Stimulated activated CD4-positive, alpha-beta T cell treated with anti-CD3 and anti-CD28 coated beads, Interleukin-12 subunit alpha, Interleukin-12 subunit beta, amount 100 ng/mL, for 24 hours (primary cell): Measurements from ENCODE around the gene TADA1.
A peak's percentile ranks its signal among the peaks of the same experiment; 100 is the strongest.
"Not testable (repeated sequence)": the region's sequence is repeated elsewhere in the genome, so short reads cannot be mapped to it uniquely, and the experiment has no call there.

Experiments
- DNase-seq, 2 experiments: peaks; one replicate each; pipeline ENCODE4 v3.0.0-alpha.2; 2020; ENCODE audit warnings: low read depth in 2 of 2

The TADA1 gene

GRCh38 chr1:166843769-166844596, 32.1 kb downstream of the TADA1 start:
- DNase-seq = no peak

- no peak for DNase-seq
These were observed 32.7 kb downstream of the TADA1 start for GRCh38 chr1:166843322-166843721.

GRCh38 chr1:166840309-166841274, 35.5 kb downstream of the TADA1 start:
- DNase-seq = no peak

- peak; percentile 24 to 39 for DNase-seq
These were observed 36.3 kb downstream of the TADA1 start for GRCh38 chr1:166839600-166840308.

GRCh38 chr1:166838766-166839599, 37.1 kb downstream of the TADA1 start, which contains the start of gene POGK:
Gene POGK, plus strand, starts transcription at chr1:166839475. Its CDS starts 1,482 bp downstream, at chr1:166840957.
- DNase-seq = peak; percentile 76 to 82

GRCh38 chr1:166836733-166837132, 39.3 kb downstream of the TADA1 start:
- no peak for DNase-seq

- not testable (repeated sequence) for DNase-seq
These were observed 46.3 kb downstream of the TADA1 start for GRCh38 chr1:166829762-166830161.

GRCh38 chr1:166827426-166827825, 48.6 kb downstream of the TADA1 start:
- DNase-seq = no peak

- DNase-seq = no peak
These were observed 53.7 kb downstream of the TADA1 start for GRCh38 chr1:166822385-166822784.

GRCh38 chr1:166819974-166820373, 56.1 kb downstream of the TADA1 start:
- DNase-seq = no peak

- DNase-seq = no peak
These were observed 61.5 kb downstream of the TADA1 start for GRCh38 chr1:166814611-166815010.

GRCh38 chr1:166813508-166814223, 62.4 kb downstream of the TADA1 start:
- DNase-seq = no peak

- DNase-seq = no peak
These were observed 64.4 kb downstream of the TADA1 start for GRCh38 chr1:166811691-166812090.

GRCh38 chr1:166808952-166809351, 67.1 kb downstream of the TADA1 start:
- DNase-seq = no peak
